ENCODE data around the gene GRM4. TPM values are rescaled to one million over a fixed set of nuclear protein-coding genes. Genes with fewer than 3 reads are reported as not detected.
"Not testable (repeated sequence)": the region's sequence is repeated elsewhere in the genome, so short reads cannot be mapped to it uniquely, and the experiment has no call there.

Gene GRM4
- total RNA-seq, 1 experiment from 2014 or later, result not detected

GRCh38 chr6:34043359-34043758, 102.5 kb downstream of the GRM4 start:
- Histone ChIP-seq H3K9me2 (ENCODE audit: insufficient read depth) (no peaks in the 10 kb centered on the region), H3K4me2 (no peak overlapping the region), H3K79me2 (ENCODE audit: low read depth) (no peaks in the 10 kb centered on the region), H3K4me1 (replicated peaks; ENCODE audit: insufficient read depth) (no peaks in the 10 kb centered on the region), H3K27ac (no peak overlapping the region), H3F3A (ENCODE audit: insufficient read depth, low read depth) (no peaks in the 10 kb centered on the region; the same call in 1 of the 2 replicates), H3K4me3 (no peak overlapping the region), H3K36me3 (ENCODE audit: low read depth) (no peaks in the 10 kb centered on the region), H3K27me3 (ENCODE audit: insufficient read depth, low read depth) (peaks cover 48% of the 10 kb centered on the region), H4K20me1 (ENCODE audit: insufficient read depth) (no peaks in the 10 kb centered on the region), H3K9me3 (ENCODE audit: insufficient read depth, low read depth) (no peaks in the 10 kb centered on the region), H2AFZ (no peak overlapping the region)
- TF ChIP-seq EZH2 (IDR thresholded peaks at IDR 0.05; ENCODE audit: low read depth) (no peak), CTCF (conservative IDR thresholded peaks at IDR 0.05) (no peak)
- intact Hi-C loops (cut with micrococcal nuclease; ENCODE audit: unreplicated experiment), result no loop called here
- CTCF ChIA-PET, result no interaction called here
- no TSS peak for BruUV-seq (replicated peaks)
- POLR2A ChIA-PET (ENCODE audit: unreplicated experiment), result no interaction called here
- DNase-seq, result no peak

GRCh38 chr6:34041998-34042397, 103.9 kb downstream of the GRM4 start:
- H3K4me2 ChIP-seq; DNase-seq; H3K9me3 ChIP-seq (ENCODE audit: insufficient read depth, low read depth); POLR2A ChIA-PET (ENCODE audit: unreplicated experiment); H3K4me3 ChIP-seq; intact Hi-C loops (cut with micrococcal nuclease; ENCODE audit: unreplicated experiment); H3K36me3 ChIP-seq (ENCODE audit: low read depth); H4K20me1 ChIP-seq (ENCODE audit: insufficient read depth); CTCF ChIA-PET; H3K27ac ChIP-seq; H3F3A ChIP-seq (ENCODE audit: insufficient read depth, low read depth); H3K9me2 ChIP-seq (ENCODE audit: insufficient read depth); BruUV-seq (replicated peaks); H2AFZ ChIP-seq; H3K4me1 ChIP-seq (replicated peaks; ENCODE audit: insufficient read depth); H3K79me2 ChIP-seq (ENCODE audit: low read depth): not testable (repeated sequence)
- H3K27me3 ChIP-seq (ENCODE audit: insufficient read depth, low read depth), result peaks cover 49% of the 10 kb centered on the region

- H4K20me1 ChIP-seq (ENCODE audit: insufficient read depth), result no peaks in the 10 kb centered on the region
- BruUV-seq (replicated peaks), result no TSS peak
- no peaks in the 10 kb centered on the region for H3K79me2 ChIP-seq (ENCODE audit: low read depth)
- no peak overlapping the region for H3K4me2 ChIP-seq
- H3K36me3 ChIP-seq (ENCODE audit: low read depth), result no peaks in the 10 kb centered on the region
- H2AFZ ChIP-seq, result no peak overlapping the region
- no peaks in the 10 kb centered on the region for H3K9me2 ChIP-seq (ENCODE audit: insufficient read depth)
- H3F3A ChIP-seq (ENCODE audit: insufficient read depth, low read depth), result no peaks in the 10 kb centered on the region; the same call in 1 of the 2 replicates
- H3K27me3 ChIP-seq (ENCODE audit: insufficient read depth, low read depth), result peaks cover 49% of the 10 kb centered on the region
- CTCF ChIA-PET, result no interaction called here
- intact Hi-C loops (cut with micrococcal nuclease; ENCODE audit: unreplicated experiment), result no loop called here
- POLR2A ChIA-PET (ENCODE audit: unreplicated experiment), result no interaction called here
- H3K4me1 ChIP-seq (replicated peaks; ENCODE audit: insufficient read depth), result no peaks in the 10 kb centered on the region
- H3K4me3 ChIP-seq, result no peak overlapping the region
- no peak for DNase-seq
- H3K27ac ChIP-seq, result no peak overlapping the region
- TF ChIP-seq CTCF (conservative IDR thresholded peaks at IDR 0.05) (no peak), EZH2 (IDR thresholded peaks at IDR 0.05; ENCODE audit: low read depth) (no peak)
- H3K9me3 ChIP-seq (ENCODE audit: insufficient read depth, low read depth), result no peaks in the 10 kb centered on the region
These were observed 104.5 kb downstream of the GRM4 start for GRCh38 chr6:34041385-34041784.

- Histone ChIP-seq H3K9me2 (ENCODE audit: insufficient read depth) (no peaks in the 10 kb centered on the region), H3K36me3 (ENCODE audit: low read depth) (no peaks in the 10 kb centered on the region), H3K4me3 (no peak overlapping the region), H3K9me3 (ENCODE audit: insufficient read depth, low read depth) (no peaks in the 10 kb centered on the region), H3K4me1 (replicated peaks; ENCODE audit: insufficient read depth) (no peaks in the 10 kb centered on the region), H2AFZ (no peak overlapping the region), H4K20me1 (ENCODE audit: insufficient read depth) (no peaks in the 10 kb centered on the region), H3F3A (ENCODE audit: insufficient read depth, low read depth) (no peaks in the 10 kb centered on the region; the same call in 1 of the 2 replicates), H3K4me2 (no peak overlapping the region), H3K79me2 (ENCODE audit: low read depth) (no peaks in the 10 kb centered on the region), H3K27ac (no peak overlapping the region), H3K27me3 (ENCODE audit: insufficient read depth, low read depth) (peaks cover 53% of the 10 kb centered on the region)
- no peak for DNase-seq
- intact Hi-C loops (cut with micrococcal nuclease; ENCODE audit: unreplicated experiment), result no loop called here
- BruUV-seq (replicated peaks), result no TSS peak
- TF ChIP-seq EZH2 (IDR thresholded peaks at IDR 0.05; ENCODE audit: low read depth) (no peak), CTCF (conservative IDR thresholded peaks at IDR 0.05) (no peak)
- POLR2A ChIA-PET (ENCODE audit: unreplicated experiment), result no interaction called here
- CTCF ChIA-PET, result no interaction called here
These were observed 105.9 kb downstream of the GRM4 start for GRCh38 chr6:34039943-34040342.

All from PC-9 (cell line).